Measurements from ENCODE around the gene FHIP1B.

- TF ChIP-seq EZH2phosphoT487 (IDR thresholded peaks at IDR 0.05; ENCODE audit: insufficient read depth, low read depth): no peak
- TF ChIP-seq EZH2 (IDR thresholded peaks at IDR 0.05; ENCODE audit: insufficient read depth, poor library complexity, severe bottlenecking): no peak
These were observed 33.0 kb downstream of the FHIP1B start for GRCh38 chr11:6201481-6201880.
